Mesendoderm (in vitro differentiated cells): ENCODE results near the gene UBE2R2.
"Not testable (repeated sequence)": the region's sequence is repeated elsewhere in the genome, so short reads cannot be mapped to it uniquely, and the experiment has no call there.

Source experiments
- DNase-seq: peaks from one replicate; pipeline ENCODE4 v3.0.0; 2013
- H2AK5ac ChIP-seq: 2 replicates; pipeline ENCODE4 v1.6.1; 2013; ENCODE audit warnings: low read length, inconsistent platforms
- H2BK120ac ChIP-seq: 2 replicates; pipeline ENCODE4 v1.6.1; 2013; ENCODE audit warnings: low read depth, mild to moderate bottlenecking, low read length, moderate library complexity, mixed read lengths
- H2BK15ac ChIP-seq: replicated peaks from 2 replicates; pipeline ENCODE4 v1.6.1; 2013; ENCODE audit warnings: low read depth, mild to moderate bottlenecking, moderate library complexity
- H2BK5ac ChIP-seq: 2 replicates; pipeline ENCODE4 v1.6.1; 2013; ENCODE audit warnings: low read length, inconsistent platforms
- H3K18ac ChIP-seq: 2 replicates; pipeline ENCODE4 v1.6.1; 2013; ENCODE audit warnings: mild to moderate bottlenecking, low read length, mixed read lengths
- H3K23ac ChIP-seq: one replicate; pipeline ENCODE4 v1.6.1; 2013; ENCODE audit warnings: low read length
- H3K27ac ChIP-seq: 2 replicates; pipeline ENCODE4 v1.5.1; 2013; ENCODE audit warnings: low read depth, mild to moderate bottlenecking, inconsistent platforms, low read length, moderate library complexity
- H3K27me3 ChIP-seq: 2 replicates; pipeline ENCODE4 v1.6.1; 2013; ENCODE audit warnings: low read length, control low read depth, mild to moderate bottlenecking, inconsistent platforms; ENCODE audit not compliant: insufficient read depth, poor library complexity
- H3K36me3 ChIP-seq: 2 replicates; pipeline ENCODE4 v1.6.1; 2013; ENCODE audit warnings: low read length, inconsistent platforms; ENCODE audit not compliant: control insufficient read depth, insufficient read depth
- H3K4ac ChIP-seq: one replicate; pipeline ENCODE4 v1.6.1; 2013; ENCODE audit warnings: low read depth, mild to moderate bottlenecking, low read length, moderate library complexity
- H3K4me1 ChIP-seq: 2 replicates; pipeline ENCODE4 v1.6.1; 2013; ENCODE audit warnings: low read depth, low read length, inconsistent platforms; ENCODE audit not compliant: control insufficient read depth
- H3K4me2 ChIP-seq: 2 replicates; pipeline ENCODE4 v1.6.1; 2013; ENCODE audit warnings: low read length
- H3K4me3 ChIP-seq: 2 replicates; pipeline ENCODE4 v1.5.1; 2013; ENCODE audit warnings: mild to moderate bottlenecking, low read length
- H3K56ac ChIP-seq: one replicate; pipeline ENCODE4 v1.6.1; 2013; ENCODE audit warnings: low read length
- H3K79me1 ChIP-seq: 2 replicates; pipeline ENCODE4 v1.6.1; 2013; ENCODE audit warnings: low read length, inconsistent platforms
- H3K79me2 ChIP-seq: 2 replicates; pipeline ENCODE4 v1.6.1; 2013; ENCODE audit warnings: mild to moderate bottlenecking, low read length; ENCODE audit not compliant: control insufficient read depth, insufficient read depth
- H3K9ac ChIP-seq: 2 replicates; pipeline ENCODE4 v1.6.1; 2013; ENCODE audit warnings: low read length, inconsistent platforms
- H4K5ac ChIP-seq: one replicate; pipeline ENCODE4 v1.6.1; 2013; ENCODE audit warnings: low read length
- H4K8ac ChIP-seq: one replicate; pipeline ENCODE4 v1.6.1; 2013; ENCODE audit warnings: low read depth, mild to moderate bottlenecking, control low read depth, low read length, moderate library complexity
- WGBS: extraction: QIAGEN DNeasy Blood & Tissue Kit; methylation state at CpG from one replicate; pipeline ENCODE4 v1.1.7; 2013; ENCODE audit warnings: low lambda C conversion rate, missing lambda C conversion rate; ENCODE audit not compliant: insufficient coverage; ENCODE audit errors: extremely low coverage; 5-methylcytosine and 5-hydroxymethylcytosine counted together

UBE2R2 gene

GRCh38 chr9:33786681-33787080 is 30.3 kb upstream of the UBE2R2 start:
- DNase-seq: no peak
- Histone ChIP-seq H2AK5ac (no peak overlapping the region), H4K5ac (no peak overlapping the region), H3K27me3 (no peaks in the 10 kb centered on the region), H3K4me2 (no peak overlapping the region), H3K79me2 (no peaks in the 10 kb centered on the region), H3K36me3 (no peaks in the 10 kb centered on the region), H2BK120ac (no peak overlapping the region), H3K79me1 (no peaks in the 10 kb centered on the region), H2BK5ac (no peak overlapping the region), H2BK15ac (no peak overlapping the region), H3K9ac (no peak overlapping the region), H4K8ac (no peak overlapping the region), H3K4me3 (no peak overlapping the region), H3K56ac (no peak overlapping the region), H3K4me1 (no peaks in the 10 kb centered on the region), H3K4ac (no peak overlapping the region), H3K18ac (no peak overlapping the region), H3K23ac (no peak overlapping the region), H3K27ac (no peak overlapping the region)
- WGBS: no CpG with 5 or more reads among the region's 2 CpGs

GRCh38 chr9:33787839-33788238 is 29.1 kb upstream of the UBE2R2 start:
- no peak for DNase-seq
- Histone ChIP-seq H3K4me2 (no peak overlapping the region), H2BK5ac (no peak overlapping the region), H4K5ac (no peak overlapping the region), H2BK120ac (no peak overlapping the region), H3K23ac (no peak overlapping the region), H3K56ac (no peak overlapping the region), H3K79me2 (no peaks in the 10 kb centered on the region), H4K8ac (no peak overlapping the region), H3K18ac (no peak overlapping the region), H2BK15ac (no peak overlapping the region), H3K4me3 (no peak overlapping the region), H3K9ac (no peak overlapping the region), H3K27me3 (no peaks in the 10 kb centered on the region), H3K79me1 (no peaks in the 10 kb centered on the region), H3K27ac (no peak overlapping the region), H2AK5ac (no peak overlapping the region), H3K4ac (no peak overlapping the region), H3K4me1 (no peaks in the 10 kb centered on the region), H3K36me3 (no peaks in the 10 kb centered on the region)
- no CpG with 5 or more reads among the region's 1 CpG for WGBS

- not testable (repeated sequence) for H3K79me2 ChIP-seq, H3K4me2 ChIP-seq, H2BK120ac ChIP-seq, H2BK5ac ChIP-seq, DNase-seq, H3K4ac ChIP-seq, H3K4me1 ChIP-seq, H3K18ac ChIP-seq, H3K27me3 ChIP-seq, H2AK5ac ChIP-seq, H4K5ac ChIP-seq, H3K27ac ChIP-seq, H3K4me3 ChIP-seq, H3K56ac ChIP-seq, H3K23ac ChIP-seq, H3K36me3 ChIP-seq, H3K79me1 ChIP-seq, H3K9ac ChIP-seq, H4K8ac ChIP-seq, H2BK15ac ChIP-seq
- WGBS: no CpG with 5 or more reads among the region's 2 CpGs
Observed at GRCh38 chr9:33789429-33789828, 27.5 kb upstream of the UBE2R2 start.

- no peak overlapping the region for H4K8ac ChIP-seq
- H3K4me3 ChIP-seq: no peak overlapping the region
- H3K79me2 ChIP-seq: no peaks in the 10 kb centered on the region
- no peaks in the 10 kb centered on the region for H3K79me1 ChIP-seq
- H2BK15ac ChIP-seq: no peak overlapping the region
- no peak overlapping the region for H4K5ac ChIP-seq
- H3K36me3 ChIP-seq: no peaks in the 10 kb centered on the region
- no peak overlapping the region for H3K56ac ChIP-seq
- no peaks in the 10 kb centered on the region for H3K4me1 ChIP-seq
- no peak overlapping the region for H2BK5ac ChIP-seq
- no peak overlapping the region for H3K9ac ChIP-seq
- no peak overlapping the region for H2AK5ac ChIP-seq
- no peaks in the 10 kb centered on the region for H3K27me3 ChIP-seq
- H3K4me2 ChIP-seq: no peak overlapping the region
- H2BK120ac ChIP-seq: no peak overlapping the region
- H3K23ac ChIP-seq: no peak overlapping the region
- WGBS: no CpG with 5 or more reads among the region's 2 CpGs
- H3K18ac ChIP-seq: no peak overlapping the region
- no peak for DNase-seq
- no peak overlapping the region for H3K4ac ChIP-seq
- H3K27ac ChIP-seq: no peak overlapping the region
Observed at GRCh38 chr9:33791117-33791516, 25.8 kb upstream of the UBE2R2 start.

GRCh38 chr9:33793496-33793895 is 23.5 kb upstream of the UBE2R2 start:
- not testable (repeated sequence) for H2BK120ac ChIP-seq, H3K27ac ChIP-seq, H3K27me3 ChIP-seq, H3K4ac ChIP-seq, H3K56ac ChIP-seq, H2BK5ac ChIP-seq, H3K36me3 ChIP-seq, H4K8ac ChIP-seq, H3K9ac ChIP-seq, H4K5ac ChIP-seq, H3K79me2 ChIP-seq, H3K79me1 ChIP-seq, H2BK15ac ChIP-seq, H3K23ac ChIP-seq, H3K18ac ChIP-seq, H3K4me3 ChIP-seq, H3K4me1 ChIP-seq, H3K4me2 ChIP-seq, DNase-seq, H2AK5ac ChIP-seq
- no CpG with 5 or more reads among the region's 1 CpG for WGBS

- no peak overlapping the region for H3K4me2 ChIP-seq
Observed at GRCh38 chr9:33794560-33794959, 22.4 kb upstream of the UBE2R2 start.

More at GRCh38 chr9:33794560-33794959, 22.4 kb upstream of the UBE2R2 start:
- no peaks in the 10 kb centered on the region for H3K36me3 ChIP-seq
- H3K27ac ChIP-seq: no peak overlapping the region
- H3K79me1 ChIP-seq: no peaks in the 10 kb centered on the region
- no peak overlapping the region for H2BK15ac ChIP-seq
- H2AK5ac ChIP-seq: no peak overlapping the region
- no peaks in the 10 kb centered on the region for H3K79me2 ChIP-seq
- no peak overlapping the region for H3K4me3 ChIP-seq
- H4K5ac ChIP-seq: no peak overlapping the region
- no peak overlapping the region for H3K56ac ChIP-seq
- no peak overlapping the region for H4K8ac ChIP-seq
- H2BK5ac ChIP-seq: no peak overlapping the region
- no peaks in the 10 kb centered on the region for H3K27me3 ChIP-seq
- H2BK120ac ChIP-seq: no peak overlapping the region
- H3K9ac ChIP-seq: no peak overlapping the region
- no peaks in the 10 kb centered on the region for H3K4me1 ChIP-seq
- no peak overlapping the region for H3K23ac ChIP-seq
- no peak for DNase-seq
- WGBS: no CpG with 5 or more reads among the region's 2 CpGs
- H3K18ac ChIP-seq: no peak overlapping the region
- no peak overlapping the region for H3K4ac ChIP-seq
